OCI-LY7 (cell line): ENCODE measurements around the gene LRIG1. TPM values are rescaled to one million over a fixed set of nuclear protein-coding genes. Genes with fewer than 3 reads are reported as not detected.

Experiments
- BruUV-seq: library from RNA; stranded (reverse); fragments of 400-500 nt; replicated peaks from 2 replicates; lab custom pipeline; 2021; lab: Mats Ljungman, UMichigan
- CTCF ChIA-PET: fragments of 300-600 bp; sonication (Branson Sonifier 250); formaldehyde crosslinking; loops from one replicate; lab custom pipeline; 2022; ENCODE audit warnings: antibody characterized with exemption; ENCODE audit not compliant: unreplicated experiment; lab: Charles Lee
- POLR2A ChIA-PET: fragments of 300-600 bp; sonication (Branson Sonifier 250); formaldehyde crosslinking; loops from one replicate; lab custom pipeline; 2022; ENCODE audit warnings: antibody characterized with exemption; lab: Charles Lee
- DNase-seq: peaks from one replicate; pipeline ENCODE4 v3.0.0-alpha.2; 2015; ENCODE audit warnings: low spot score
- H2AFZ ChIP-seq: fragments of 200-600 bp; sonication (generic), shearing (Covaris generic); 2 replicates; pipeline ENCODE4 v1.6.1; 2014; ENCODE audit warnings: mild to moderate bottlenecking, antibody characterized with exemption, low read length, moderate library complexity
- H3K27ac ChIP-seq: fragments of 200-600 bp; sonication (generic); 2 replicates; pipeline ENCODE4 v1.5.1; 2014; ENCODE audit warnings: mixed run types, low read depth, mild to moderate bottlenecking, moderate library complexity, low read length, inconsistent platforms; ENCODE audit not compliant: poor library complexity, severe bottlenecking
- H3K36me3 ChIP-seq: fragments of 200-600 bp; sonication (generic); 2 replicates; pipeline ENCODE4 v1.6.1; 2014; ENCODE audit warnings: mild to moderate bottlenecking, antibody characterized with exemption, low read length, moderate library complexity, mixed read lengths; ENCODE audit not compliant: insufficient read depth
- H3K4me1 ChIP-seq: fragments of 200-600 bp; sonication (generic); 2 replicates; pipeline ENCODE4 v1.5.1; 2014; ENCODE audit warnings: mild to moderate bottlenecking, low read length; ENCODE audit not compliant: insufficient read depth, poor library complexity, severe bottlenecking
- H3K4me2 ChIP-seq: fragments of 200-600 bp; sonication (generic); 2 replicates; pipeline ENCODE4 v1.6.1; 2014; ENCODE audit warnings: mild to moderate bottlenecking, low read length
- H3K4me3 ChIP-seq: fragments of 200-600 bp; sonication (generic); 2 replicates; pipeline ENCODE4 v1.5.1; 2014; ENCODE audit warnings: mild to moderate bottlenecking, low read depth, low read length; ENCODE audit not compliant: poor library complexity, severe bottlenecking
- H3K79me2 ChIP-seq: fragments of 200-600 bp; sonication (generic); 2 replicates; pipeline ENCODE4 v1.6.1; 2016; ENCODE audit warnings: low read depth, mild to moderate bottlenecking, low read length, moderate library complexity, mixed read lengths; ENCODE audit not compliant: insufficient read depth
- H3K9me2 ChIP-seq: fragments of 200-600 bp; sonication (generic); 2 replicates; pipeline ENCODE4 v1.6.1; 2016; ENCODE audit warnings: mild to moderate bottlenecking, low read length, mixed read lengths; ENCODE audit not compliant: insufficient read depth
- H3K9me3 ChIP-seq: fragments of 200-600 bp; sonication (generic); 2 replicates; pipeline ENCODE4 v1.6.1; 2014; ENCODE audit warnings: mild to moderate bottlenecking, mixed run types, low read length, mixed read lengths
- H4K20me1 ChIP-seq: fragments of 200-600 bp; sonication (generic); 2 replicates; pipeline ENCODE4 v1.6.1; 2014; ENCODE audit warnings: mild to moderate bottlenecking, antibody characterized with exemption, low read length, moderate library complexity, mixed read lengths; ENCODE audit not compliant: insufficient read depth
- EZH2phosphoT487 ChIP-seq: fragments of 200-600 bp; sonication (generic); IDR thresholded peaks from 2 replicates; pipeline ENCODE4 v1.6.1; 2018; ENCODE audit warnings: low read depth, borderline replicate concordance, mild to moderate bottlenecking, mixed run types, antibody characterized with exemption, low read length, moderate library complexity, mixed read lengths
- intact Hi-C: fragments of 100-400 bp; cut with micrococcal nuclease; formaldehyde crosslinking; loops from one replicate; pipeline ENCODE4 v1.10.0; 2022; ENCODE audit not compliant: unreplicated experiment
- total RNA-seq, 2 experiments: library from RNA; depleted of rRNA in 1 of 2; stranded (reverse); fragments of >200 nt in 1 of 2; shearing (Covaris generic) in 1 of 2; gene quantifications; 2 replicates each; pipeline ENCODE4 v1.2.3, GENCODE V29; 2014 to 2022
- TF ChIP-seq, protein P1 (sequence below): fragments of 200-600 bp; sonication (generic); conservative IDR thresholded peaks from 2 replicates; pipeline ENCODE4 v1.5.1; 2014; ENCODE audit warnings: mild to moderate bottlenecking, antibody characterized with exemption, low read length, moderate library complexity, mixed read lengths

The LRIG1 gene
- total RNA-seq, 2 experiments from 2014 or later: 84.2 to 115 TPM

DNA sequence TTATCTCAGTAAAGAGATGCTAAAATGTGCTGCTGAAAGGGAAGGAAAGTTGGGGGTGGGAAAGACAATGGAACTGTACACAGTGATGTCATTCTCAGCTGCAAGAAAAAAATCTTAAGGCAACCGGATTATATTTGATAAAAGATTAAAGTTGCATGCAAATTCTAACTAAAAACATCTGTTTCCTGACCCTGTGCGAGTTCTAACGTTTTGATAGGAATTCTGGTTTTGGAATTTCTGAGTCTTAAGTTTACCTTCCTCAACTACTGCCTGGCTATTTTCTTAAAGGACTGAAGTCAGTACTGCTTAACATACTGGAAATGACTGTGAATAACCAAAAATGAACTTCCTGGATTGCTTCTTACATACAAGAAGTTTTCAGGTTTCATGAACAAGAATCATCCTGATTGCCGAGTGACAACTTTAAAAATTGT, 164.5 kb downstream of the LRIG1 start:
- POLR2A ChIA-PET: no interaction called here
- intact Hi-C loops: no loop called here

GRCh38 chr3:66335671-66336070, 165.2 kb downstream of the LRIG1 start:
- no peak overlapping the region for H2AFZ ChIP-seq
- H3K9me2 ChIP-seq: no peaks in the 10 kb centered on the region
- no peak for DNase-seq
- H4K20me1 ChIP-seq: no peaks in the 10 kb centered on the region
- no peak for TF ChIP-seq EZH2phosphoT487
- TF ChIP-seq, protein P1, sequence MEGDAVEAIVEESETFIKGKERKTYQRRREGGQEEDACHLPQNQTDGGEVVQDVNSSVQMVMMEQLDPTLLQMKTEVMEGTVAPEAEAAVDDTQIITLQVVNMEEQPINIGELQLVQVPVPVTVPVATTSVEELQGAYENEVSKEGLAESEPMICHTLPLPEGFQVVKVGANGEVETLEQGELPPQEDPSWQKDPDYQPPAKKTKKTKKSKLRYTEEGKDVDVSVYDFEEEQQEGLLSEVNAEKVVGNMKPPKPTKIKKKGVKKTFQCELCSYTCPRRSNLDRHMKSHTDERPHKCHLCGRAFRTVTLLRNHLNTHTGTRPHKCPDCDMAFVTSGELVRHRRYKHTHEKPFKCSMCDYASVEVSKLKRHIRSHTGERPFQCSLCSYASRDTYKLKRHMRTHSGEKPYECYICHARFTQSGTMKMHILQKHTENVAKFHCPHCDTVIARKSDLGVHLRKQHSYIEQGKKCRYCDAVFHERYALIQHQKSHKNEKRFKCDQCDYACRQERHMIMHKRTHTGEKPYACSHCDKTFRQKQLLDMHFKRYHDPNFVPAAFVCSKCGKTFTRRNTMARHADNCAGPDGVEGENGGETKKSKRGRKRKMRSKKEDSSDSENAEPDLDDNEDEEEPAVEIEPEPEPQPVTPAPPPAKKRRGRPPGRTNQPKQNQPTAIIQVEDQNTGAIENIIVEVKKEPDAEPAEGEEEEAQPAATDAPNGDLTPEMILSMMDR: no peak
- no peak overlapping the region for H3K27ac ChIP-seq
- no peaks in the 10 kb centered on the region for H3K79me2 ChIP-seq
- no peak overlapping the region for H3K4me2 ChIP-seq
- BruUV-seq: no TSS peak
- H3K9me3 ChIP-seq: no peaks in the 10 kb centered on the region
- ChIA-PET POLR2A (no interaction called here), CTCF (no interaction called here)
- intact Hi-C loops: no loop called here
- H3K36me3 ChIP-seq: no peaks in the 10 kb centered on the region
- H3K4me3 ChIP-seq: no peak overlapping the region
- H3K4me1 ChIP-seq: peaks cover 4% of the 10 kb centered on the region

More for the DNA sequence above, 164.5 kb downstream of the LRIG1 start:
- no peak overlapping the region for H3K4me2 ChIP-seq
- no peak overlapping the region for H3K27ac ChIP-seq
- no TSS peak for BruUV-seq
- no peak overlapping the region for H2AFZ ChIP-seq
- no peak for TF ChIP-seq EZH2phosphoT487
- TF ChIP-seq, protein P1: no peak
- no peaks in the 10 kb centered on the region for H3K36me3 ChIP-seq
- no peak overlapping the region for H3K4me3 ChIP-seq
- H3K9me2 ChIP-seq: no peaks in the 10 kb centered on the region
- no peaks in the 10 kb centered on the region for H3K79me2 ChIP-seq
- CTCF ChIA-PET: no interaction called here
- DNase-seq: no peak
- H3K4me1 ChIP-seq: peaks cover 4% of the 10 kb centered on the region
- no peaks in the 10 kb centered on the region for H4K20me1 ChIP-seq
- no peaks in the 10 kb centered on the region for H3K9me3 ChIP-seq
